HEK293T (cell line): ENCODE measurements around the gene ZNF672.

Experiments used
- CTCF ChIA-PET: fragments of 350-600 bp; formaldehyde crosslinking; extraction: SDS; loops from one replicate; lab custom pipeline; 2021; ENCODE audit warnings: antibody characterized with exemption, inconsistent platforms; lab: Yijun Ruan, JAX
- POLR2A ChIA-PET: fragments of 350-600 bp; formaldehyde crosslinking; extraction: SDS; loops from one replicate; lab custom pipeline; 2020; ENCODE audit warnings: antibody characterized with exemption, inconsistent platforms; lab: Yijun Ruan, JAX
- DNase-seq: peaks from one replicate; pipeline ENCODE4 v3.0.0; 2012; ENCODE audit warnings: mixed read lengths; ENCODE audit errors: extremely low spot score
- ARNT ChIP-seq: fragments of 450-650 bp; IDR thresholded peaks from 2 replicates; pipeline ENCODE4 v1.6.1; 2017; ENCODE audit warnings: mild to moderate bottlenecking
- BHLHE40 ChIP-seq: fragments of 450-650 bp; IDR thresholded peaks from 2 replicates; pipeline ENCODE4 v1.6.1; 2016; ENCODE audit warnings: mild to moderate bottlenecking, moderate library complexity, borderline replicate concordance
- CTBP1 ChIP-seq: fragments of 450-650 bp; IDR thresholded peaks from 2 replicates; pipeline ENCODE4 v1.6.1; 2016; ENCODE audit warnings: borderline replicate concordance
- ELF4 ChIP-seq: fragments of 450-650 bp; IDR thresholded peaks from 2 replicates; pipeline ENCODE4 v1.6.1; 2017; ENCODE audit warnings: antibody characterized with exemption
- FOXA1 ChIP-seq: fragments of 450-650 bp; IDR thresholded peaks from 2 replicates; pipeline ENCODE4 v1.6.1; 2016; ENCODE audit warnings: mild to moderate bottlenecking
- FOXK2 ChIP-seq: fragments of 450-650 bp; IDR thresholded peaks from 2 replicates; pipeline ENCODE4 v1.6.1; 2016; ENCODE audit warnings: mild to moderate bottlenecking
- FOXM1 ChIP-seq: fragments of 450-650 bp; IDR thresholded peaks from 2 replicates; pipeline ENCODE4 v1.6.1; 2017; ENCODE audit warnings: mild to moderate bottlenecking, borderline replicate concordance
- HDGF ChIP-seq: fragments of 450-650 bp; IDR thresholded peaks from 2 replicates; pipeline ENCODE4 v1.6.1; 2017; ENCODE audit warnings: antibody characterized with exemption, borderline replicate concordance
- L3MBTL2 ChIP-seq: fragments of 450-650 bp; conservative IDR thresholded peaks from 2 replicates; pipeline ENCODE4 v1.6.1; 2016; ENCODE audit warnings: mild to moderate bottlenecking
- LEF1 ChIP-seq: fragments of 450-650 bp; IDR thresholded peaks from 2 replicates; pipeline ENCODE4 v1.6.1; 2017; ENCODE audit warnings: mild to moderate bottlenecking, borderline replicate concordance
- NFRKB ChIP-seq: fragments of 450-650 bp; IDR thresholded peaks from 2 replicates; pipeline ENCODE4 v1.6.1; 2016; ENCODE audit warnings: mild to moderate bottlenecking, moderate library complexity
- SP1 ChIP-seq: fragments of 450-650 bp; IDR thresholded peaks from 2 replicates; pipeline ENCODE4 v1.6.1; 2017
- SUZ12 ChIP-seq: fragments of 450-650 bp; IDR thresholded peaks from 2 replicates; pipeline ENCODE4 v1.6.1; 2016; ENCODE audit warnings: mild to moderate bottlenecking
- TARDBP ChIP-seq: fragments of 450-650 bp; IDR thresholded peaks from 2 replicates; pipeline ENCODE4 v1.6.1; 2016
- ZNF384 ChIP-seq: fragments of 450-650 bp; IDR thresholded peaks from 2 replicates; pipeline ENCODE4 v1.6.1; 2016
- TF ChIP-seq, protein P1 (sequence below): fragments of 450-650 bp; IDR thresholded peaks from 2 replicates; pipeline ENCODE4 v1.6.1; 2016

Gene ZNF672

DNA sequence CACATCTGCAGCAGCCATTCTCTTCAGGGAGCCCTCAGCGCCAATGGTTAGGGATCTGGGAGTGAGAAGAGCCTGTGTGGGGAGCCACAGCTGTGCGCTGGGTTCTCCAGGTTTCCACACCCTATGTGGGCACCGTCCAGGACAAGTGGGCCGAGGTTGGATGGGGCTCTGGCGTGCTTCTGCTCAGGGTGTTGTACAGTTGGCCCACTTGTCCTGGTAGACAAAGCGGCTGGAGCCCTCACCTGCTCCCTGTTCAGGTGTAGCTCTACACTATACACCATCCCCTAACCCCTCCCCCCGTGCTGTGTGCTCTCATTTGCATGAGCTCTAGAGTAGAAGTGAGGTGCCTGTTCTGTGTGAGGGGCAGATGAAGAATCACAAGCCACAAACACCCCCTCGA lies 24.5 kb upstream of the ZNF672 start:
- TF ChIP-seq HDGF (no peak), SP1 (no peak), SUZ12 (no peak), NFRKB (no peak), LEF1 (no peak), ZNF384 (no peak)
- CTCF ChIA-PET: no interaction called here
- POLR2A ChIA-PET: interaction anchor here (0.6 to 1.2 kb wide), 2 partner anchors 10 to 13 kb away, joined by 3 read pairs; partner anchors contain the start of gene SH3BP5L
- no peak for DNase-seq

DNA sequence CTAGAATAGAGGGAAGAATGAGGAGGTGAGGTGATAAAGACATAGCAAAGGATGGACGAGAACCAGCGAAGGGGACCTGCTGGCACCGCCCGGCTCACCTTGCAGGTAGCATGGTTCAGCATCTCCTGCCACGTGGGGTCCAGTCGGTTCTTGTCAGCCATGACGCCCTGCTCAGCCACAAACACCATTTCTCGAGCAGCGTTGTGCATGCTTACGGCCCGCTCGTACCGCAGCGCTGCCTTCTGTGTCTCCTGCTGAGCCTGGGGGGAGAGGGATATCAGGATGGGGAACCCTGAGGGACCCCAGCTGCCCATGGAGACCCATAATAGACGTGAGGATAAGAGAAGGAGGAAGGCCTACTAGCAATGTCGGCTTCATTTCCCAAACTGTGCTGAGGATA lies 23.7 kb upstream of the ZNF672 start:
- CTCF ChIA-PET: no interaction called here
- no peak for TF ChIP-seq L3MBTL2
- TF ChIP-seq CTBP1: no peak
- no peak for TF ChIP-seq SP1
- TF ChIP-seq SUZ12: no peak
- TF ChIP-seq LEF1: no peak
- no peak for TF ChIP-seq FOXM1
- TF ChIP-seq, protein P1, sequence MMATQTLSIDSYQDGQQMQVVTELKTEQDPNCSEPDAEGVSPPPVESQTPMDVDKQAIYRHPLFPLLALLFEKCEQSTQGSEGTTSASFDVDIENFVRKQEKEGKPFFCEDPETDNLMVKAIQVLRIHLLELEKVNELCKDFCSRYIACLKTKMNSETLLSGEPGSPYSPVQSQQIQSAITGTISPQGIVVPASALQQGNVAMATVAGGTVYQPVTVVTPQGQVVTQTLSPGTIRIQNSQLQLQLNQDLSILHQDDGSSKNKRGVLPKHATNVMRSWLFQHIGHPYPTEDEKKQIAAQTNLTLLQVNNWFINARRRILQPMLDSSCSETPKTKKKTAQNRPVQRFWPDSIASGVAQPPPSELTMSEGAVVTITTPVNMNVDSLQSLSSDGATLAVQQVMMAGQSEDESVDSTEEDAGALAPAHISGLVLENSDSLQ: no peak
- no peak for TF ChIP-seq ELF4
- no peak for TF ChIP-seq TARDBP
- no peak for TF ChIP-seq ARNT
- TF ChIP-seq HDGF: no peak
- no peak for TF ChIP-seq NFRKB
- TF ChIP-seq FOXK2: no peak
- TF ChIP-seq FOXA1: no peak
- no peak for TF ChIP-seq BHLHE40
- no peak for TF ChIP-seq ZNF384
- POLR2A ChIA-PET: no interaction called here
- DNase-seq: no peak

DNA sequence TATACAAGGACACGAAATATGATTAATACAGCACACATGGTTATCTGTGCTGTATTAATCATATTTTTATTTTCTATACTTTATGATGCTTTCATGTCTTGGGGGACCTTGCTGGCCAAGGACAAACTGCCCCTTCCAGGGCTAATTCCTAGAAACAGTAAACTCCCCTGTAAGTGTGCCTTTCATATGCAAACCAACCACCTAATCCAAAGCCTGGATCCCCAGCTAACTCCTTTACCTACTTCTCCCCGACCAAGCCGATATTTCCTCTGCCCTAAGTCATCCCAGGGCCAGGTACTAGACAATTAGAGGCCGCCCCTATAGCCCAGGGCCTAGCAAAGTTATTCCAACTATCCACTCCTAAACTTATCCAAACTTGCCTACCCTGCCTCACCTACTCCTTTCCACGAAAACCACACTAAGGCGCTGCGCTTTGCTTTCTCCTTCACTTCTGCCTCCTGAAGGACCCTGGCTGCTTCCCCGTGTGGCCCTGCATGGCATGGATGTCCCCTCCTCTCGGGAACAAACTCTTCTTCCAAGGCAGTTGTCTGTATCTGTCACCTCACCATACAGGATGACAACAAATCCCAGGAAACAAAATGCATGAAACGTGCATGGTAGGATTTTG lies 22.5 kb upstream of the ZNF672 start:
- TF ChIP-seq SP1 (no peak), FOXM1 (no peak), BHLHE40 (no peak), FOXA1 (no peak), ARNT (no peak), L3MBTL2 (no peak), CTBP1 (no peak), ELF4 (no peak), FOXK2 (no peak), HDGF (no peak)
- no peak for DNase-seq
- POLR2A ChIA-PET: no interaction called here
- CTCF ChIA-PET: no interaction called here

DNA sequence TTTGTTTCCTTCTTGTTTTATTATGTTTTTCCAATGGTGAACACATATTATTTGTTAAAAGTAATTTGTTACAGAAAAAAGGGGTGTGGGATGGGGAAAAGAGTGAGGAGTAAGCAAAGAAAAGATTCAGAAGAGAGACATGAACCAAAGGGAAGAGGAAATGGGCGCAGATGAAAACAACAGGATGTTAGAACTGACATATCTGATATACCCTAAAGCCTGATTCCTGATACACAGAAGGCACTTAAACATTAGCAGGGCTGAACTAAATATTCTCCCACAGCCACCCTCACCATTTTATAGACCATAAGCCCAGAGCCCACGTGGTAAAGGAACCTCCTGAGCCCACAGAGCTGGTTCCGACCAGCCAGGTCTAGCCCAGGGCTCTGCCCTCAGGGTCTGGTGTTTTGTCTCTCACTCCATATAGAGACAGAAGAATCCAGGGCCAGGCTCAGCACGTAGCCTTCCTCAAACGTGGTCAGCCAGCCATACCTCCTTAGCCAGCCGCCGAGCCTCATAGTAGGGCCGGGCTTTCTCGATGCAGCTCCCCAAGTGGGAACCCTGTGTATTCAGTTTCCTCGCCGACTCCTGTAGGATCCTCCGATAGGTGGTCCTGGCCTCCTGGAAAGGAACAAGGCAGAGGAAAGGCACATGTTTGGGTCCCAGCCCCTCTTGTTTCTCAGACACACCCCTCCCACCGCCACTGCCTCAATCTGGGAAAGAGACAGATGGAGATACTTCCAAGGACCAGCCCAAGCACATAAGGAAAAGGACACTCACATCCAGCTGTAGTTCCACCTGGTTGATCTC lies 21.8 kb upstream of the ZNF672 start:
- no peak for TF ChIP-seq ELF4
- no peak for DNase-seq
- POLR2A ChIA-PET: no interaction called here
- CTCF ChIA-PET: no interaction called here

DNA sequence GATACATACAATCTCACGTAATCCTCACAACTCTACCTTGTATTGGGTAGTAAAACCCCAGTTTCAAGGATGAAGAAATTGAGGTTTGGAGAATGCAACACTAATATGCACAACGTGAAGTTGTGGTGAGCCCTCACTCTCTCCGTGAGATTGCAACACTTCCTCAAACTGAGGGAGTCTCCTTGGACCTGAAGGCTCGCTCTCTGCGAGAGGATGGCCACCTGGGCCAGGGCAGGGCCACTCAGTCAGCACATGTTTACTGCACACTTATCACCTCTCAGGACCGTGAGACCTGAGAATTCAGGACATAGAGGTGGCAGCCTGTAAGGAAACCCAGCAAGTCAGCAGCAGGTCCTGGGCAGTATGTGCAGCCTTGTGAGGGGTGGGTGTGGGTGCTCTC lies 21.0 kb upstream of the ZNF672 start:
- ChIA-PET CTCF (no interaction called here), POLR2A (no interaction called here)
- DNase-seq: no peak
- TF ChIP-seq TARDBP: no peak
- TF ChIP-seq, protein P1: no peak
- TF ChIP-seq ZNF384: no peak
- no peak for TF ChIP-seq ARNT
- TF ChIP-seq BHLHE40: no peak
- no peak for TF ChIP-seq FOXM1
- no peak for TF ChIP-seq CTBP1
- no peak for TF ChIP-seq FOXK2
- TF ChIP-seq ELF4: no peak
- TF ChIP-seq SUZ12: no peak
- no peak for TF ChIP-seq LEF1
- TF ChIP-seq NFRKB: no peak
- no peak for TF ChIP-seq HDGF
- TF ChIP-seq SP1: no peak
- TF ChIP-seq L3MBTL2: no peak
- TF ChIP-seq FOXA1: no peak

DNA sequence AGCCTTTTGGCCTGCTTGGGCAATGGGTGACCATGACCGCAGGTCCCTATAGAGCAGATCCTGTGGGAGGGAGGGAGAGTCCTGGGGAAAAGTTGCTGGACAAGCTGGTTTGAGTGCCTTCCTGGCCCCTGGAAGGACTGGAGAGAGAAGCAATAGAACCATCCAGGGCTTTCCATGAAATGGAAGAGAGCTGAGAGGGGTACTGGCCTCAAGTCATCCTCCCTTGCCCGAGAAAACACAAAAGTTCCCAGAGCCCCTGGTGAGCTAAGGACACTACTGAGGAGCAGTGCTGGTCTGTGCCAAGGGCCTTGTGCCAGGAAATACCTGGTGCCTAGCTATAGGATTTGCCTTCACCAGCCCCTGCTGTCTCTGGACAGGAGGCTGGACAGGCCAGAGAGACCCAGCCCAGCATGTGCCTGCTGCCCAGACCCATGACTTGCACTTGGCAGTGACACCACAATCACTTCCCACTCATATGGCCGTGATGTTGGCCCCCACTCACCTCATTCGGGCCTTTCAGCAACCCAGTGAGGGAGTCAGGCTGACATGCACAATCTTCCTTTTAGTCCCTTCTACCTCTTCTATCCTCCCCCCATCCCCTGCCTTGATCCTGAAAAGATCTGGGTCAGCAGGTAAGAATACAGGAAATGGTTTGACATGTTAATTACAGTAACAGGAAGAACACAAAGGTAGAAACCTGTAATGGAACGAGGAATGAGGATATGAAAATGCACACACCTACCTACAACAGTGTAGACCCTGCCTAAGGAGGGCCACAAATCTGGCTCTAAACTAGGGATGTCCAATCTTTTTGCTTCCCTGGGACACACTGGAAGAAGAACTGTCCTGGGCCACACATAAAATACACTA lies 19.3 kb upstream of the ZNF672 start:
- no peak for TF ChIP-seq ARNT
- TF ChIP-seq FOXK2: no peak
- no peak for TF ChIP-seq LEF1
- no peak for TF ChIP-seq SUZ12
- TF ChIP-seq NFRKB: no peak
- no peak for TF ChIP-seq ZNF384
- no peak for TF ChIP-seq CTBP1
- TF ChIP-seq TARDBP: no peak
- TF ChIP-seq SP1: no peak
- no peak for TF ChIP-seq L3MBTL2
- no peak for TF ChIP-seq FOXA1
- no peak for TF ChIP-seq ELF4
- no peak for TF ChIP-seq HDGF
- TF ChIP-seq FOXM1: no peak
- TF ChIP-seq, protein P1: no peak
- TF ChIP-seq BHLHE40: no peak
- ChIA-PET CTCF (no interaction called here), POLR2A (no interaction called here)
- DNase-seq: no peak
